Lung (tissue), 12 donors: ENCODE results near the gene GNA12. TPM values are rescaled to one million over a fixed set of nuclear protein-coding genes. Genes with fewer than 3 reads are reported as not detected.

Experiments
- ATAC-seq: fragments of 200-7000 bp; cut with Tn5 transposase; one replicate; pipeline ENCODE4 v1.9.1; 2020; ENCODE audit warnings: moderate number of reproducible peaks; ENCODE audit not compliant: insufficient read depth, low FRiP score
- DNase-seq, 3 donors: peaks; one replicate each; pipeline ENCODE4 v3.0.0-alpha.2; 2013 to 2017
- H3K27ac ChIP-seq, 2 donors: one replicate each; pipeline ENCODE4 v1.5.1; 2013; ENCODE audit warnings: mild to moderate bottlenecking in 2 of 2, moderate library complexity in 2 of 2, control low read depth in 1 of 2, inconsistent platforms in 1 of 2, low read depth in 1 of 2, low read length in 1 of 2
- H3K27me3 ChIP-seq, 3 donors: one replicate each; pipeline ENCODE4 v1.5.1; 2013; ENCODE audit warnings: low read length in 2 of 3; ENCODE audit not compliant: control insufficient read depth in 3 of 3, insufficient read depth in 3 of 3
- H3K36me3 ChIP-seq, 4 donors: one replicate each; pipeline ENCODE4 v1.5.1; 2013; ENCODE audit warnings: low read length in 4 of 4, mild to moderate bottlenecking in 1 of 4, moderate library complexity in 1 of 4; ENCODE audit not compliant: control insufficient read depth in 4 of 4, insufficient read depth in 4 of 4
- H3K4me1 ChIP-seq, 5 donors: one replicate each; pipeline ENCODE4 v1.5.1; 2013; ENCODE audit warnings: low read length in 5 of 5, mild to moderate bottlenecking in 2 of 5, moderate library complexity in 1 of 5; ENCODE audit not compliant: control insufficient read depth in 5 of 5, insufficient read depth in 5 of 5
- H3K4me3 ChIP-seq: one replicate; pipeline ENCODE4 v1.5.1; 2013; ENCODE audit warnings: mild to moderate bottlenecking, control low read depth, moderate library complexity
- H3K9ac ChIP-seq, 2 donors: one replicate each; pipeline ENCODE4 v1.5.1; 2013; ENCODE audit warnings: low read length in 2 of 2, control low read depth in 1 of 2; ENCODE audit not compliant: insufficient read depth in 1 of 2
- H3K9me3 ChIP-seq, 4 donors: one replicate each; pipeline ENCODE4 v1.5.1; 2013; ENCODE audit warnings: low read length in 3 of 4, mild to moderate bottlenecking in 1 of 4, moderate library complexity in 1 of 4; ENCODE audit not compliant: control insufficient read depth in 4 of 4, insufficient read depth in 3 of 4
- CTCF ChIP-seq: IDR thresholded peaks from 2 replicates; pipeline ENCODE4 v1.5.1; 2012; ENCODE audit warnings: mild to moderate bottlenecking; ENCODE audit errors: control extremely low read depth, extremely low read depth
- WGBS, 2 donors: extraction: QIAGEN DNeasy Blood & Tissue Kit; methylation state at CpG; one replicate each; pipeline ENCODE4 v1.1.7; 2013; 5-methylcytosine and 5-hydroxymethylcytosine counted together
- polyA plus RNA-seq, 2 donors: library from polyadenylated mRNA; stranded (reverse); fragments of 200-250 nt; gene quantifications; one replicate each; pipeline ENCODE4 v1.2.1, GENCODE V29; 2013
- total RNA-seq, 2 donors: library from RNA; depleted of rRNA in 1 of 2; stranded (reverse); fragments of >200 nt in 1 of 2; gene quantifications; one replicate each; pipeline ENCODE4 v1.2.1, GENCODE V29; 2014 to 2021
- donor health status: control.
- donor health status: control.
- donor health status: Bipolar disorder and iron deficiency.
- donor health status: healthy.
- donor health status: DM: yes; HTN: yes; CAD: no.

Gene GNA12
- total and polyA plus RNA-seq, 4 donors = 11.0 to 51.9 (median 33.5) TPM

- no peak overlapping the region for H3K27ac ChIP-seq
- no peak overlapping the region for H3K9ac ChIP-seq
- 90 to 95% methylated on average over 5 of the region's 5 CpGs for WGBS, 2 donors
- no peaks in the 10 kb centered on the region for H3K9me3 ChIP-seq
- no peak for ATAC-seq
- peaks cover 0 to 5% (median 0%) of the 10 kb centered on the region in 4 donors for H3K36me3 ChIP-seq
- TF ChIP-seq CTCF = no peak
- H3K4me3 ChIP-seq = no peak overlapping the region
- H3K4me1 ChIP-seq = peaks cover 0 to 30% (median 17%) of the 10 kb centered on the region in 5 donors
- H3K27me3 ChIP-seq = no peaks in the 10 kb centered on the region
- no peak for DNase-seq
Measured at GRCh38 chr7:2829040-2829439, 15.1 kb downstream of the GNA12 start.

- peaks cover 6 to 33% (median 23%) of the 10 kb centered on the region in 5 donors for H3K4me1 ChIP-seq
Measured at GRCh38 chr7:2826771-2827170, 17.3 kb downstream of the GNA12 start.

DNA sequence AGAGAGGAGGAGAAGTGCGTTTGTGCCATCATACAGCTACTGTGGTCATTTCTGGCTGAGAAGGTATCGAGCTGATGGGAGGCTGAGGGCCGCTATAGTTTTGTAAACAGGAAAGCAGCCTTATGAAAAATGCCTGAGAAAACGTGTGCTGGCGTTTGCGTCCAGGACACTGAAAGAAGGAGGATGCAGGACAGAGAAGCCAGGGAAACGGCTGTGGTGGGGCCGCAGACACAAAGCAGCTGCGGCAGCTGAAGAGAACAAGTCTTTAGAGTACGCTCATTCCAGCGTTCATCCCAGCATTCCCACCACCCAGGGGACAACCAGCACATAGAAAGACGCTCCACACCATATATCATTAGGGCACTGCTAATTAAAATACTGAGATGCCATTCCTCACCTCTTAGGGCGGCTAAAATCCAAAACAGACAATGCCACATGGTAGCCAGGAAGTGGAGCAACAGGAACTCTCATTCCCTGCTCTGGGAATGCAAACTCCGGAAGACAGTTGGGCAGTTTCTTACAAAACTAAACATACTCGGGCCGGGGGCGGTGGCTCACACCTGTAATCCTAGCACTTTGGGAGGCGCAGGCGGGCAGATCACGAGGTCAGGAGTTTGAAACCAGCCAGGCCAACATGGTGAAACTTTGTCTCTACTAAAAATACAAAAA lies 18.4 kb downstream of the GNA12 start:
- Histone ChIP-seq H3K9me3 (no peaks in the 10 kb centered on the region), H3K9ac (no peak overlapping the region), H3K4me3 (no peak overlapping the region), H3K27ac (peak overlapping the region in 1 of 2 donors; percentile 5), H3K36me3 (peaks cover 0 to 5% (median 0%) of the 10 kb centered on the region in 4 donors), H3K27me3 (no peaks in the 10 kb centered on the region), H3K4me1 (peaks cover 10 to 38% (median 26%) of the 10 kb centered on the region in 5 donors)
- WGBS, 2 donors = 63 to 73% methylated on average over 20 of the region's 20 CpGs
- ATAC-seq (no peak), DNase-seq (peak; percentile 50 to 68 (median 59))
- TF ChIP-seq CTCF = no peak

More at GRCh38 chr7:2826771-2827170, 17.3 kb downstream of the GNA12 start:
- DNase-seq = no peak
- H3K27me3 ChIP-seq = no peaks in the 10 kb centered on the region
- ATAC-seq = no peak
- TF ChIP-seq CTCF = no peak
- WGBS, 2 donors = 44 to 77% methylated on average over 2 of the region's 2 CpGs
- H3K9ac ChIP-seq = no peak overlapping the region
- no peaks in the 10 kb centered on the region for H3K9me3 ChIP-seq
- peaks cover 0 to 5% (median 0%) of the 10 kb centered on the region in 4 donors for H3K36me3 ChIP-seq
- no peak overlapping the region for H3K4me3 ChIP-seq
- no peak overlapping the region for H3K27ac ChIP-seq
